Activated T-cell treated with anti-CD3 and anti-CD28 coated beads for 1 hour (primary cell): ENCODE data around the gene ANTXR1.

Experiments
- DNase-seq: peaks from one replicate; pipeline ENCODE4 v3.0.0-alpha.2; 2020; ENCODE audit warnings: low read depth

The ANTXR1 gene

DNA sequence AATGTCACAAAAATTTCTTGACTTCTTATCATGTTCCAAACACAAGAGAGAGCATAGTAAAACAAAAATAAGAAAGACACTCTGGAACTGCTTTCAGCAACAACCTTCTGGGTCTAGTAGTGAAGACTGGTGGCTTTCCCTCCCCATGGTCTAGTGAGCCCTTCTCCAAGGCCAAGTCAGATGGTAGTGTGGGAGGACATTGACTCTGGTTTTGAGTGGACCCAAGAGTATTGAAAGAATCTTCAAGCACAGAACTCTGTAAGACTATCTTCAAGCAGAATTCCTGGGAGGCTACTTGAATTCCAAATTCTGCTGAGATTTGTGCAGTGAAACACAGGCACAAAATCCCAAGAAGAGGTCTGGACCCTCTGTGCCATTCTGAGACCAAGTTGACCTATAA is 21.1 kb downstream of the ANTXR1 start:
- DNase-seq: no peak

DNA sequence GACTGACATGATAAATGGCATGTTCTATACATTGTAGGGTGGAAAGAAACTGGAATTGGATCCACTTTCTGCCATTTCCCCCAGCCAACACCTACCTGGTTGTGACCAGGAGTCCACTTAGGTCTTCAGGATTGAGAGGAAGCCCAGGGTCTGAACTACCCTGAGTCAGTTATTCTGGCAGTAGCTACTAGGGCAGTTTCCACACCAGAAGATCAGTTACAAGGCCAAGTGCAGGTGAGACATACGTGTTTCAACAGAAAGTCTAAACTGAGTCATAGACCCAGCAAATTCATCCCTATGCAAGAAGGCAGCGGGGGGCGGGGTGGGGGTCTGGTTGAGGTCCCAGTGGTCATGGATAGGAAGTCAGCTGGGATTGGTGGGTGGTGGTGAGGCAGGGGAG is 21.9 kb downstream of the ANTXR1 start:
- no peak for DNase-seq

DNA sequence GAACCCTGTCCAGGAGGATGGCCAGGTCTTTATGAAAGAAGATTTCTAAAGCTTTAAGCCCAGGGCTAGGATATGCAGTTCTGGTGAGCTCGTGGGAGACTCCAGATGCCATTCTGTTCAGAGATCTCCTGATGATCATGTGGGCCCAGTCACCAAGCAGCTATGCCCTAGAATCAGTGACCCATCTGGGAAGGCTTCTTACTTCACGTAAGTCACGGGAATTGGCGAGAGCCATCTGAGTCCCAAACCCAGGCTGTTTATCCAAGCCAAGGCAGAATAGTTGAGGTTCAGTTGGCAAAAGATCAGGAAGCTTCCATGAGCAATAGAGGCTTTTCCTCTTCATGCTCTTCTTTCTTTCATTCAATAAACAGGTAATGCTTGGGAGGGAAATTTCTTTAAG is 23.9 kb downstream of the ANTXR1 start:
- no peak for DNase-seq

DNA sequence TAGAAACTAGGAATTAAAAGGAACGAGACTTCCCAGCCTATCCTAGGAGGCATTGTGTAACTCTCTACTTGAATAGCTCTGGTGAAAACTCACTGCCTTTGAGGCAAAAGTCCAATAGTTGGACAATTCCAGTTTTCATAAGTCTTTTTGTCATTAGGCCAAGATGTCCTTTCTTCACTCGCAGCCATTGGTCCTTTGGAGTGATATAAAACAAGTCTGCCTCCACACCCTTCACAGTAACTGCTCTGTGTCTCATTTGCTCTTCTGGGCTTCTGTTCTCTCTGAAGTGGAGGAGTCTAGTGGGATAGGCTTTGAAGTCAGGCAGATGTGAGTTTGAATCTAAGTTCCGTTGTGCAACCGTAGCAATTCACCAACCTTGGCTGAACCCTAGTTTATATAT is 28.2 kb downstream of the ANTXR1 start:
- DNase-seq: no peak

DNA sequence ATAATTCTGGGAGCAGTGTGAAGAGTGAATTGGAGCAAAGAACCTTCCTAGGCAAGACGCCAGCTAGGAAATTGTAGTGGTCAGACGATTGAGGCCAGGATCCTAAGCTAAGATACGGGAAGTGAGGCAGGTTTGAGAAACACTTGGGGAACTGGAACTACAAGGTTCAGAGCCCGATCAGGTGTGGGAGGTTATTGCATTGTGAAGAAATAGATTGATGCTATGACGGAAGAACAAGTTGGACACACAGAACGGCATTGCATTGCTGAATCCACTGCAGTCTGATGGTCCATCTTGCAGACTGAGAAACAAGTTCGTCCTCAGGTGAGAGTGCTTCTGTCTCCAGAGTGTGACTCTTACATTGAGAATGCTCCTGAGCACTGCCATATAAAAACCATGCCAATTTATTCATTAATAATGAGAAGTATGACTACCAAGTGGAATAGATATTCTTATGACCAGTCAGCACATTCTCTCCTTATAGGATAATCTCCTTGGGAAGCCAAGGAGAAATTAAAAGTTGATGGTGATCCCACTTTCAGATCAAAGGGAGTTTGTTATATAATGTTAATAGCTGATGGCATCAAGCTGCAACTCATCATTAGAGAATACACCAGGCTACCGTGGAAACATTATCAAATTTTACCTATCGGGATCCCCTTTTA is 30.9 kb downstream of the ANTXR1 start:
- no peak for DNase-seq

DNA sequence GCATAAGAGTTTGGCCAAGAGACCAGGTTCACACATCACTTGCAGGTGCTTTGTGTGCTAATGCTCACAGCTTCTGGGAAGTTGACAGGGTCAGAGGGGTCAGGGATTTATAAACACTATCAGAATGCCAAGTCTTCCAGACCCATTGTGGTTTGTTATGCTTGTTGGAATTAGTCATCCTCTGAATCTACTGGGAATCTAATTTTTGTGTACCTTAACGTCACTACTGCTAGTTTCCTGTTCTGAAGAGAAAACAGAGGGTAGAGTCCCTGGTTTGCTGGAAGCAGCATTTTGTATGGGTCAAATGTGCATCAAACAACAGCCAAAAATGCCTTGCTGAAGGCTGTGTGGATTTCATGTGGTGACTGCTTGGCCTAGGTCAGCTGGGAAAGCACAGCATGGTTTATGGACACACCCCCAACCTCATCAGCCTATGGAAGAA is 33.3 kb downstream of the ANTXR1 start:
- no peak for DNase-seq

DNA sequence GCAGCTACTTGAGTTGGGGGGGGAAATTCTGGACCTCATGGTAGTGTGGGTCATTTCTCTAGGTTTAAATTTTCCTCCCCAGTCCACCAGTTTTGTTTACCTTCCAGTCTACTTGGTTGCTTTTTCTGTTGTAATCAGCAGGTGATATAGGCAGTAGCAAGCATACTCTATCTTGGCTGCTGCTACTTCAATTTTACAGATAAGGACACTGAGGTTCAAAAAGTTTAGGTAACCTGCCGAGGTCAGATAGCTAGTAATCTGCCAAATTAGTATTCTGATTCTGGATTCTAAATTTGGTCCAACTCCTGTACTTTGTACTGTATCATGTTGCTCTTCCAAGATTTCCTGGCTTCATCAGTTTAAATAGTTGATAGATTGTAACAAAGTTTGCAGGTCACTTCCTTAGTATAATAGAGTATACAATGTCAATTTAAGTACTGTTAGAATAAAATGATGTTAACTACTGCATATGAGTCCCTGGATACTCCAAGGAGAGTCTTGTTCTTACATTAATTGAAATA is 34.7 kb downstream of the ANTXR1 start:
- no peak for DNase-seq

DNA sequence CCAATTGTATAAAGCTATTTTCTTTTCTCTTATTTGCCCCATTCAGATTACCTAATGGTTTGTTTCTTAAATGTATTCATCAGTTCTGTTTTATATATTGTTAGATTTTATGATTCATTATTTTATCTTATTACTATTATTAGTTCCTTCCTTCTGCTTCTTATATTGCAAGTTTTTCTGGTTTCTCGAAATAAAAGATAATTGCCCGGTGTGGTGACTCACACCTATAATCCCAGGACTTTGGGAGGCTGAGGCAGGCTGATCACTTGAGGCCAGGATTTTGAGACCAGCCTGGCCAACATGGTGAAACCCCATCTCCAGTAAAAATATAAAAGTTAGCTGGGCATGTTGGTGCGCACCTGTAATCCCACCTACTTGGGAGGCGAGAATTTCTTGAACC is 37.8 kb downstream of the ANTXR1 start:
- no peak for DNase-seq

DNA sequence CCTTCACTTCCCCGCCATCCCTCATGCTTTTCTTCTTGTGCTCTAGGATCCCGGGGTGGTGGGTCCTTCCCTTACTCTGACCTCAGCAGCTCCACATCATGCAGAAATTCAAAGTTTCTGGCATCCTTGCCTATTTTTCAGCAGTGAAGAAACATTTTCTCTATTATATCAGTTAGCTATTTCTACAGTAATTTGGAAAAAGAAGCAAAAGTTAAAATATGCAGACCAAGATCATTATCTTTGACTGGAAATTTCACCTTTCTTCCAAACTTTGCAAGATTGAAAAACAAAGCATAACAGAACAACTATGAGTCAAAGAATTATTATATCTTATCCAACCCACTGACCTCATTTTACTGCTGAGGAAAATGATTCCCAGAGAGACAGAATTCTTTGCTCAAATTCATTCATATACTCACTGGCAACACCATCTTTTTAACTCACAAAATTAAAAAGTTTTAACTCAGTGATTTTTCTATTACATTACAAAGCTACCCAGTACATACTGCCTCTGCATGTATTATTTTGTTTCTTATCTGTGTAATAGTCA is 40.5 kb downstream of the ANTXR1 start:
- DNase-seq: no peak

DNA sequence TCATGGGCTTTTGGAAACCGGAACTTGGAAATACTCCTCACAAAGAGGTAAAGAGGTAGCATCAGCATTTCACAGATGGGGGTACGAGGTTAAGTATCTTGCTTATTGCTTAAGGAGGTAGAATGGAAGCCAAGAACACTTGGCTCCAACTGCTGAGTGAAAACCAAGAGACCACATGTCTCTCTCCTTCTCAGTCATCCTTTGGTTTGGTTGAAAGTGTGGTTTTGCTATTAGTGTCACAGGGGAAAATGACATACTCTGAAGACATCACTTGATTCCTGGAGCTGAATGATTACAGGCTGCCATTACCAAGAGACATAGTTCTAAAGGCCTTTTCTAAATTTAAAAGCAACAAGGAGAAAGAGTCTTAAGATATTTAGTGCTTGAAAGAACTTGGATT is 41.5 kb downstream of the ANTXR1 start:
- no peak for DNase-seq

DNA sequence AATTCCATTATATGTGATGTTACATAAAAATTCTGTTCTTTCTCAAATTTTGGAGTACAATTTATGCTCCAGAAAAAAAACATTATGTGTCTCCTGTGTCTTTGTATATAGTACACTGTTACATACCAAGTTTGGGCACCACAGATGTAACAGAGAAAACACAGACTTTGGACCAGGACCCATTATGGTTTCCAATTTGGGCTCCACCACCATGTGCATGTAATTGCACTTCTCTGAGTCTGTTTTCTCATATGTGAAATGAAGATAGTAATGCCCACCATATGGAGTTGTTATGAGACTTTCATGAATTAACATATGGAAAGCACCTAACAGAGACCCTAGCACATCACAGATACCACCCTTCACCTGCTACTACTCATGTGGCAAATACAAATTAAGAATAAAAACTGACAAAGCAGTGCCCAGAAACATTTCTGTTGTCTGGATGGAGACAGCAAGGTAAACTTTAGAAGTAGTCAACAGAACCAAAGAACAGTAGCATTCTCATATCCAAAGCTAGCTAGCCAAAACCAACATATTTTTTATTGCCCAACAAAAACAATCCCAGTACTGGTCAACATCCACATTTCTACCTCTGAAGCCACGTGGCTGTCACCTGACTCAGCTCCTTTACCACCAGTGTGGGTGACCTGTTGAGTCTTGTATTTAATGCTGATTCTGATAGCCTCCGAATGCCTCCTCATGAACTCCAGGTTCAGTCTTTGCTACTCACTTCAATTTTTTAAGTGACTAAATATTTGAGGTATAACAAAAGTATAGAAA is 42.9 kb downstream of the ANTXR1 start:
- no peak for DNase-seq

DNA sequence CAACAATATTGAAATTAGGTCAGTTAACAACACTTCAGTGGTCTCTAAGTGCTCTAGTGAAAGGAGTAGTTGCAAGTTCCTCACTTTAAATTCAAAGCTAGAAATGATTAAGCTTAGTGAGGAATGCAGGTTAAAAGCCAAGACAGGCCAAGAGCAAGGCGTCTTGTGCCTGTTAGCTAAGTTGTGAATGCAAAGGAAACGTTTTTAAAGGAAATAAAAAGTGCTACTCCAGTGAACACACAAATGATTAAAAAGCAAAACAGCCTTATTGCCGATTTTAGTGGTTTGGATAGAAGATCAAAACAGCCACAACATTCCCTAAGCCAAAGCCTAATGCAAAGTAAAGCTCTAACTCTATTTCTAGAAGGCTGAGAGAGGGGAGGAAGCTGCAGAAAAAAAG is 44.7 kb downstream of the ANTXR1 start:
- no peak for DNase-seq

DNA sequence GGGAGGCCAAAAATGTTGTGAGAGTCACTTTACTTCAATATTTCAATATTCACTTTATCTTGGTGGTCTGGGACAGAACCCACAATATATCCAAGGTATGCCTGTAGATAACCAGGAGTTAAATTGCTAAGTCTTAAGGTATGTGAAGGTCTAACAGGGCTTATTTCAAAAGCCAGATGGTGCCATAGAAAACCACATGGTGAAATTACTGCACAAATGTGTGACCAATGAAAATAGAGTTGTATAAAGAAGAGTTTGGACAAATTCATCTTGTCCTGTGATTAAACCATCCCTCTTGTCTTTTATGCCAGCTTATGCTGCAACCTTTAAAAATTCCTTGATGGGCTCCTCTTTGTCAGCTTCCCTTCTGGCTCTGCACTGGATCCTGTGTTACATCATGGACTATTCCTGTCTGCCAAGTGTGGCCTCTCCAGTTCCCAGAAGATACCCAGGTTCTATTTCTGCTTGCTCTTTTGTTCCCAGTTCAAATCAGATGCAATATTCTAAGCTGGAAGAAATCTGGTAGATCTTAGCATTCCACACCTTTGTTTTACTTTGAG is 46.8 kb downstream of the ANTXR1 start:
- DNase-seq: no peak

DNA sequence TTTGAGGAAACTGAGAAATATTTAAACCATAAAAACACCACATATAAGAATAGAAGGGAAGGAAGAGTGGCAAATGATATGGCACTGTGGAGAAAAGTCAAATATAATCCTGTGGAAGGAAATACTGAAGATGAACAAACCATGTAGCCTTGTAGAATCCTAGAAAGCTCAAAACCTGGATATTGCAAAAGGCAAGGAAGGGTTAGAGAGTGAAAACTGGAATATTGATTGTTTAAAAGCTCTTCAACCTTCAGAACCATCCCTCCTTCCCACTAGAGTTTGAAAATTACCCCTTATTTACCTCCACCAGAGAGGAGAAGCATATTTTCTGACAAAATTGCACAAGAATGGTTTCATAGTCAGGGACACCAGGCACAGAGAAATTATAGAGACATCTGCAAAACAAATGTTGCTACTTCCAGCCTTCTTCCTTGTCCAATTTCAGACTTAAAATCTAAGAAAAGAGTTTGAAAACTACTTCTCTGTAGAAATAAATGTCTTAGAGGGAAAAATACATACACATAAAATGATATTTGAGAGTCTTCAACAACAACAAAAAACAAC is 48.0 kb downstream of the ANTXR1 start:
- no peak for DNase-seq

DNA sequence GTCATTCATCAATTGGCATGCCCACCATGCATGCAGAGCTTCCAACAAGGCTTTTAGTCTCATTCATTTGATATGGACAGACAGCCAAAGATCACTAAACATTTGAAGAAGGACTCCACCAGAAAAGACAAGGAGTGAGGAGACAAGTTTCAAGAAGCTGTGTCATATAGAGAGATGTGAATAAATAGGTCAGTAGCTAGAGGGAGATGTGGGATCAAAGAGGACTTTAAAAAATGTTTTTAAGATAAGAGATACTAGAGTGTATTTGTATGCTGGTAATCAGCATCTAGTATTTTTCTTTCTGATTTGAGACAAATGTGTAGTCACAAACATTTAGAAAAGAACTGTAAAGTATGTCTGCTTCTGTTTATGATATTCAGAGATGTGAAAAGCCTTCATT is 48.5 kb downstream of the ANTXR1 start:
- no peak for DNase-seq

DNA sequence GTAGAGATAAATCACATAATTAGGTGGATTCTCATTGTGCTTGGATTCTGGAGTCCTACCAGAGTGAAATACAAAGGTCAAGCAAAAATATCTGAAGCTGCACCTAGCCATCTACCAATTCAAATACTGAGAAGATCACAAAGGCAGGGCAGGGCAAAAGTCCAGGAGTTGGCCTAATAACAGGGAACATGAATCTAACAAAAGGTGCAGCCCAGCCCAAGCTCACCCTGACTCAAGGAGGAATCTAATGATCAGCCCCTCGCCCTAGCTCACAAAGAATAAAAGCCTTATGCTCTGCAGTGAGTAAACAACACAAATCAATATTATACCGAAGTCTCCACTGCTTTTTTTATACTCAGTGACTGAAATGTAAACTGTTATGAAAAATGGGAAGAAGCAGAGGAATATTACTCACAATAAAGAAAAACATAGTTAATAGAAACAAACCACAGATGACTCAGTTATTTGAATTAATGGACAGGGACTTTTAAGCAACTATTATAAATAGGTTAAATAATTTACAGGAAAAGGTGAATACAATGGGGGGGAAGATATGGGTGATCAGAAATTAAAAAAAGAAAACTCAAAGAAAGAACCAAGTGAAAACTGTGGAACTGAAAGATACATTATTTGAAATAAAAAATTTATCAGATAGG is 49.5 kb downstream of the ANTXR1 start:
- no peak for DNase-seq

DNA sequence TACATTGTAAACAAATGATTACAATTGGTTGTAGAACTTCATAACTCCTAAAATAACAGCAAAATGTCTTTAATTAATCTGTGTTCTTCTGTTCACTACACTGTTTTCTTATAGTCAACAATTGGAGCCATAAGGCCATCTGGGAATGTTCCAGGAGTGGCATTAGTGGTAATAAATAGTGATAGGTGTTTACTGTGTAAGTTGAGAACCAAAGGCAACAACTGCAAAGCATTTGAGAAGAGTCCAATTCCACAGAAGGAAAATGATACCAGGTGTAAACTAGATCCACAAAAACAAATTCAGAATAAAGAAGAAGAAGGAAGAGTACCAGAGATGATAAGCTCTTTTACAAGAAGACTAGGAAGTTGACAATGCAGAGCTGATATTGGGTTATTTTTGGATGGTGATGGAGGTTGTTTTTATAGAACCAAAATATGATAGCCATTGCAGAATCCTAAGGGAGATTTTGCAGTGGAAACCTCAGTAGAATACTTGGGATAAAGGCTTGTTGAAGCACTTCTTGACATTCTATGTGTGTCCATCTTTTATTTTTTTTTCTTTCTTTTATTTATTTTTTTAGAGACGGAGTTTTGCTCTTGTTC is 52.9 kb downstream of the ANTXR1 start:
- DNase-seq: no peak

DNA sequence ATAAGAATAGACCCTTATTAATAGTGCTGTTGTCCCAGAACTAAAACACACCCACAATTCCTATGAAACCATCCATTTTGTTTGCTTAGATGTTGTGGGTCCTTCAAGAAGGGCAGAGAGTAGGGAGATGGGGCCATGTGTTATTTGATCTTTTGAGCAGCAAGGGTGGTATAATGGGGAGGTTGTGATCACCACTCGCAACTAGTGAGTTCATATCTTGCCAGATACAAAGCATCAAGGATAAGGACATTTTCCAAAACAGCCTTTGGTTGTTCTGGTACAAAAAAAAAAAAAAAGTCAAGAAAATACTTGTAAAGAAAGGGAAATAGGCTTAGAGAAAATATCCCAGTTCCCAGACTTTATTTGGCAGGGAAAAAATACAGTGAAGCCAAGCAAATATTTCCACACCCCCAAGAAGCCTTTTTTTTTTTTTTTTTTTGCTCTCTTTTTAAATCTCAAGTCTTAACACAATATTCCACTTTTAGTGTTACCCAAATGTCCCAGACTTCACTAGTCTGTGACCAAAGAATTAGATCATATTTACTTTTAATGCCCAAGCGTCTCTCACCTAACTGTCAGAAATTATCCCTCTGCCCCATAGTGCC is 54.1 kb downstream of the ANTXR1 start:
- no peak for DNase-seq

DNA sequence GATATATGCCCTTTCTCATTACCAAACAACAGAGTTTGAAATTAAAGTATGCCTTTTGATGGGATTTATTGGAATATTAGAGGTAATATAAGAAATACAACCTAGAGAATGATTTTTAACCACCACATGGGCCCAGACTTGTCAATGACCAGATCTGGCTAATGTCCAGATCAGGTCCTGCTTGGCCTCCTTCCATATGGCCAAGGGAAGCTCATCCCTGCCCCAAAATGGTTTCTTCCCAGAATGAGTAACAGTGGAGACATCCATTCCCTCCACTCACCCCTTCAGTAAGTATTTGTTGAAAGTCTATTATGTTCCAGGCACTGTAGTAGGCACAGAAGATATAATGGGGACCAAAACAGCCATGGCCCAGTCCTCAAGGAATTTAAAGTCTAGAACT is 54.9 kb downstream of the ANTXR1 start:
- no peak for DNase-seq

DNA sequence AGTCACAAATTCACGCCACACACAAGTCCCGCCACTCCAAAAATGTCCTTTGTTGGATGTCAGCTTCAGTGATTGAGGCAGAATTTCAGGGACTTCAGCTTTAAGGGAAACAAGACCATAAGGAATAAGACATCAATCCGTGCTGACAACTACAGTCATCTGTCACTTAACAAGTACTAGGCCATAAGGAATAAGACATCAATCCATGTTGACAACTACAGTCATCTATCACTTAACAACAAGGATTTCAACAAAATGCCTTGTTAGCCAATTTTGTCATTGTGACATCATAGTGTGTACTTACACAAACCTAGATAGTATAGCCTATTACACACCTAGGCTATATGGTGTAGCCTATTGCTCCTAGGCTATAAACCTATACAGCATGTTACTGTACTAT is 58.0 kb downstream of the ANTXR1 start:
- no peak for DNase-seq

DNA sequence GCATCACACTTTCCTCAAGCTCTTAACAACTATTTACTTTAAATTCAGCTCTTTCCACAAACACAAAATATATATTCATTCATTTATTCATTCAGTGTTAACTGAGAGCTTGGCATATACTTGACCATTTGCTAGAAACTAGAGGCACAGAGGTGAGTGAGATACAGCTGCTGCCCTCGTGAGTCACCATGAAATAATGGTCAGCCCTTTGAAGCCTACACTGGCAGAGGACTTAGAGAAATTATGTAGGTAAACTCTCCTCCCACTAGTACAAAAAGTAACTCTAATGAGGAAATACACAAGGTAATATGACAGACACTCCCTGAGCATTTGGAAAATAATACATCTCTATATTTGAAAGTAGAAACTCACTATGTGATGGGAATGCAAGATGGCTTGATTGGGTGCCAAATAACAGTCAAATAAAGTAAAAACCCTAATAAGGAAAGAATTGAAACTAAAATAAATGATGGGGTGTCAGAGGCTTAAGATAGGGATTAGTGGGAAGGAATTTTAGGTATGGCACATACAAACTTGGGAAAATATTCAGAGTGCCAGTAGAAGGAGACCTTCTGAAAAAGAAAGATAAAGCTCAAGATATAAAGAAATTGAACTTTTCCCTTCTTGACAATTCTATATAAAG is 61.1 kb downstream of the ANTXR1 start:
- DNase-seq: no peak
